ENCODE data around the gene TRIM27.
"Not testable (repeated sequence)": the region's sequence is repeated elsewhere in the genome, so short reads cannot be mapped to it uniquely, and the experiment has no call there.

The TRIM27 gene

GRCh38 chr6:28854405-28854804 lies 69.4 kb downstream of the TRIM27 start:
- H3K4me3 ChIP-seq (ENCODE audit: low read depth in 1 of 2, low read length in 2 of 2); H3K27me3 ChIP-seq (ENCODE audit: control insufficient read depth in 1 of 2, insufficient read depth in 2 of 2, low read length in 2 of 2); H3K4me1 ChIP-seq (ENCODE audit: insufficient read depth, low read length); H3K9ac ChIP-seq (ENCODE audit: low read length); H3K9me3 ChIP-seq (ENCODE audit: low read length); H3K36me3 ChIP-seq (ENCODE audit: insufficient read depth, low read length); H3K27ac ChIP-seq (ENCODE audit: low read depth, low read length): not testable (repeated sequence)

Measured in muscle layer of colon (tissue), 2 donors.